Thyroid gland (tissue), 4 donors: ENCODE results near the gene BICD1. TPM values are rescaled to one million over a fixed set of nuclear protein-coding genes. Genes with fewer than 3 reads are reported as not detected.

Experiments used
- DNase-seq, 2 donors: peaks; one replicate each; pipeline ENCODE4 v3.0.0-alpha.2; 2019
- H3K27ac ChIP-seq, 3 donors: fragments of 200-600 bp; sonication (generic); 1 replicate in 2 of 3; 2 replicates in 1 of 3; pipeline ENCODE4 v1.5.1; 2016 to 2019; ENCODE audit warnings: mild to moderate bottlenecking in 1 of 3, moderate library complexity in 1 of 3
- H3K27me3 ChIP-seq: fragments of 200-600 bp; sonication (generic); one replicate; pipeline ENCODE4 v1.5.1; 2019
- H3K36me3 ChIP-seq, 2 donors: fragments of 200-600 bp; sonication (generic); one replicate each; pipeline ENCODE4 v1.5.1; 2016 to 2019
- H3K4me1 ChIP-seq, 2 donors: fragments of 200-600 bp; sonication (generic); one replicate each; pipeline ENCODE4 v1.5.1; 2017 to 2019
- H3K4me3 ChIP-seq, 3 donors: fragments of 200-600 bp; sonication (generic); replicated peaks in 1 of 3; 1 replicate in 2 of 3; 2 replicates in 1 of 3; pipeline ENCODE4 v1.5.1; 2016; ENCODE audit warnings: mild to moderate bottlenecking in 1 of 3
- H3K9me3 ChIP-seq: fragments of 200-600 bp; sonication (generic); one replicate; pipeline ENCODE4 v1.5.1; 2017
- POLR2A ChIP-seq, 2 donors: fragments of 450-650 bp; IDR thresholded peaks; one replicate each; pipeline ENCODE4 v1.6.1; 2017; ENCODE audit warnings: antibody characterized with exemption in 2 of 2, mild to moderate bottlenecking in 2 of 2, moderate library complexity in 1 of 2
- WGBS, 2 donors: methylation state at CpG; one replicate each; pipeline ENCODE4 v1.1.5; 2017; 5-methylcytosine and 5-hydroxymethylcytosine counted together
- intact Hi-C: fragments of 100-400 bp; cut with DNase I; formaldehyde crosslinking; loops from one replicate; pipeline ENCODE4 v1.15.1; 2023
- total RNA-seq, 4 donors: library from RNA; depleted of rRNA; stranded (reverse); fragments of >200 nt; gene quantifications; one replicate each; pipeline ENCODE4 v1.2.3, GENCODE V29; 2016
- TF ChIP-seq, protein P1 (sequence below), 6 experiments: fragments of 200-600 bp in 3 of 6; fragments of 450-650 bp in 3 of 6; sonication (generic) in 3 of 6; IDR thresholded peaks; one replicate each; pipeline ENCODE4 v1.5.1; 2016 to 2019; ENCODE audit warnings: antibody characterized with exemption in 6 of 6, mild to moderate bottlenecking in 2 of 6, inconsistent platforms in 1 of 6, moderate library complexity in 1 of 6

Gene BICD1
- total RNA-seq, 4 donors from 2014 or later: 16.7 to 33.7 (median 24.7) TPM

DNA sequence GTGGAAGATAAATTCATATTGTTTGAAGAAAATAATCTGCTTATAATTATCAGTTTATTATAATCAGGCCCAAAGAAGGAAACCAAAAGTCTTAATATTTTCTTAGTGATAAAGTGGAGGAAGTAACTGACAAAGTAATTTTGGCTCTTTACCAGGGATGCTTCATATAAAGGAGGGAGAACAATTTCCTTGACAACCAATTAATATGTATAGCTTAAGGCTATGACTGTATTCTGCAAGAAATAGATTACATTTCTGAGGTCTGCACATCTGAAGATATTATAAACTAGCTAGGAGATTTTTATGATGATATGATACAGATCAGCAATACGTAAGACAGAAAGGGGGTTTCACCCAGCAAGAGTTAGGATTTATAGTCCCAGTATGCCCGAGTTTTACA lies 90.8 kb downstream of the BICD1 start:
- TF ChIP-seq POLR2A (IDR thresholded peaks at IDR 0.05): no peak
- TF ChIP-seq, protein P1, sequence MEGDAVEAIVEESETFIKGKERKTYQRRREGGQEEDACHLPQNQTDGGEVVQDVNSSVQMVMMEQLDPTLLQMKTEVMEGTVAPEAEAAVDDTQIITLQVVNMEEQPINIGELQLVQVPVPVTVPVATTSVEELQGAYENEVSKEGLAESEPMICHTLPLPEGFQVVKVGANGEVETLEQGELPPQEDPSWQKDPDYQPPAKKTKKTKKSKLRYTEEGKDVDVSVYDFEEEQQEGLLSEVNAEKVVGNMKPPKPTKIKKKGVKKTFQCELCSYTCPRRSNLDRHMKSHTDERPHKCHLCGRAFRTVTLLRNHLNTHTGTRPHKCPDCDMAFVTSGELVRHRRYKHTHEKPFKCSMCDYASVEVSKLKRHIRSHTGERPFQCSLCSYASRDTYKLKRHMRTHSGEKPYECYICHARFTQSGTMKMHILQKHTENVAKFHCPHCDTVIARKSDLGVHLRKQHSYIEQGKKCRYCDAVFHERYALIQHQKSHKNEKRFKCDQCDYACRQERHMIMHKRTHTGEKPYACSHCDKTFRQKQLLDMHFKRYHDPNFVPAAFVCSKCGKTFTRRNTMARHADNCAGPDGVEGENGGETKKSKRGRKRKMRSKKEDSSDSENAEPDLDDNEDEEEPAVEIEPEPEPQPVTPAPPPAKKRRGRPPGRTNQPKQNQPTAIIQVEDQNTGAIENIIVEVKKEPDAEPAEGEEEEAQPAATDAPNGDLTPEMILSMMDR (IDR thresholded peaks at IDR 0.05): no peak
- Histone ChIP-seq H3K27ac (no peak overlapping the region), H3K36me3 (no peaks in the 10 kb centered on the region), H3K9me3 (no peaks in the 10 kb centered on the region), H3K4me1 (no peaks in the 10 kb centered on the region), H3K4me3 (no peak overlapping the region), H3K27me3 (no peaks in the 10 kb centered on the region)
- intact Hi-C loops: no loop called here
- no peak for DNase-seq
- 91 to 93% methylated on average over 2 of the region's 2 CpGs for WGBS, 2 donors

- intact Hi-C loops: no loop called here
- TF ChIP-seq, protein P1 (IDR thresholded peaks at IDR 0.05): no peak
- no peak for TF ChIP-seq POLR2A (IDR thresholded peaks at IDR 0.05)
- Histone ChIP-seq H3K9me3 (no peaks in the 10 kb centered on the region), H3K27me3 (no peaks in the 10 kb centered on the region), H3K36me3 (no peaks in the 10 kb centered on the region), H3K4me3 (no peak overlapping the region), H3K4me1 (no peaks in the 10 kb centered on the region), H3K27ac (no peak overlapping the region)
- DNase-seq: no peak
- 85 to 92% methylated on average over 2 of the region's 2 CpGs for WGBS, 2 donors
These were observed 91.9 kb downstream of the BICD1 start for GRCh38 chr12:32198555-32198954.

DNA sequence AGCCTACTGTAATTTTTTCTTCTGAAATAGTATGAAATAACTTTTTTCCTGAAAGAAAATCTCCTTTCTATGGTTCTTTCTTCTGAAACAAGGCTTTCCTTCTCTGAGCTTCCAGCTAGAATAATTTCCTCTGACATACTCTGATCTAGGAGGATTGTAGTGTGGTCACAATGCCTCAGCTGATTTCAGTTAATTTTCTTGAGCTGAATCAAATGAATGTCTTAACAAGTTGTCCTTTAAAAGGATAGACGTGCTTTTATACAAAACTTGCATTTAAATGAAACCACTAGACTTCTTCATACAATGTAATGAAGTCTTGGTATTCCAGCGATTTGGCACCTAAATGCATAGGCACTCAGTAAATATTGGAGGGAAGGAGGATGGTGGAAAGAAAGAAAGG lies 94.4 kb downstream of the BICD1 start:
- H3K9me3 ChIP-seq: no peaks in the 10 kb centered on the region
- 83 to 90% methylated on average over 2 of the region's 2 CpGs for WGBS, 2 donors
- intact Hi-C loops: no loop called here

DNA sequence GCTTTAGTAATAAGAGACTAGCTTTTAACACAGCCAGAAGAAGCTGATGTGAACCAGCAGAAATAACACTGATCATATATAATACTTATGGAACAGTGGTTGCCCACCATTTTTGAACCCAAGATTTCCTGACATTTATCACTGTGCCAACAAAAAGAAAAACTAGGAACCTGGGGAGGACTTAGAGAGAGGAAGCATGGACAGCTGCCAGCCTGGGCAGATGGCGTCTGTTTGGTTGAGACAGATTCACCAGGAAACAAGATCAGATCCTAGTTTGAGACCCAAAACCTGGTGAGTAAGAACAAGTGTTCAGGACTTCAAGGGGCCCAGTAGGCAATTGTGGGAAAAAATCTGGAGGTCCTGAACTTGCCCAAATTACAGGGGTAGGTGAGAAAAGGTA lies 95.3 kb downstream of the BICD1 start:
- peak; percentile 39 to 44 for DNase-seq
- no peak overlapping the region for H3K4me3 ChIP-seq
- 58 to 67% methylated on average over 1 of the region's 1 CpG for WGBS, 2 donors
- TF ChIP-seq POLR2A (IDR thresholded peaks at IDR 0.05): no peak
- TF ChIP-seq, protein P1 (IDR thresholded peaks at IDR 0.05): no peak
- intact Hi-C loops: no loop called here
- no peaks in the 10 kb centered on the region for H3K4me1 ChIP-seq
- H3K27me3 ChIP-seq: no peaks in the 10 kb centered on the region
- H3K36me3 ChIP-seq: no peaks in the 10 kb centered on the region
- no peak overlapping the region for H3K27ac ChIP-seq
- no peaks in the 10 kb centered on the region for H3K9me3 ChIP-seq

More for the DNA sequence above, 94.4 kb downstream of the BICD1 start:
- no peak for DNase-seq
- Histone ChIP-seq H3K36me3 (no peaks in the 10 kb centered on the region), H3K4me1 (no peaks in the 10 kb centered on the region), H3K4me3 (no peak overlapping the region), H3K27me3 (no peaks in the 10 kb centered on the region), H3K27ac (no peak overlapping the region)
- TF ChIP-seq POLR2A (IDR thresholded peaks at IDR 0.05): no peak
- TF ChIP-seq, protein P1 (IDR thresholded peaks at IDR 0.05): no peak

- Histone ChIP-seq H3K4me3 (no peak overlapping the region), H3K9me3 (no peaks in the 10 kb centered on the region), H3K27me3 (no peaks in the 10 kb centered on the region), H3K36me3 (no peaks in the 10 kb centered on the region), H3K4me1 (no peaks in the 10 kb centered on the region), H3K27ac (no peak overlapping the region)
- intact Hi-C loops: no loop called here
- DNase-seq: no peak
- WGBS, 2 donors: 98 to 99% methylated on average over 3 of the region's 3 CpGs
- TF ChIP-seq POLR2A (IDR thresholded peaks at IDR 0.05): no peak
- TF ChIP-seq, protein P1 (IDR thresholded peaks at IDR 0.05): no peak
These were observed 99.1 kb downstream of the BICD1 start for GRCh38 chr12:32205731-32206130.
